SK-N-SH treated with all-trans-retinoic acid at 6 μM for 48 hours (cell line): ENCODE measurements around the gene C1orf105.

Source experiments
- TCF4 ChIP-seq: fragments of 250-450 bp; sonication (Bioruptor Pico); IDR thresholded peaks from 2 replicates; pipeline ENCODE4 v1.8.0; 2021; ENCODE audit warnings: mild to moderate bottlenecking, moderate library complexity, borderline replicate concordance
- ZC3H10 ChIP-seq: fragments of 250-450 bp; sonication (Bioruptor Pico); IDR thresholded peaks from 2 replicates; pipeline ENCODE4 v1.5.1; 2021; ENCODE audit warnings: mild to moderate bottlenecking, moderate library complexity
- ZNF565 ChIP-seq: fragments of 450-650 bp; formaldehyde crosslinking; conservative IDR thresholded peaks from 2 replicates; pipeline ENCODE4 v1.5.0; 2020; ENCODE audit warnings: low read depth, mild to moderate bottlenecking, moderate library complexity
- TF ChIP-seq, protein P1 (sequence below): fragments of 250-450 bp; sonication (Bioruptor Pico); IDR thresholded peaks from 2 replicates; pipeline ENCODE4 v1.8.0; 2020; ENCODE audit warnings: mild to moderate bottlenecking, moderate library complexity, borderline replicate concordance
- TF ChIP-seq, protein P2 (sequence below): fragments of 250-450 bp; sonication (Bioruptor Pico); IDR thresholded peaks from 2 replicates; pipeline ENCODE4 v1.8.0; 2021; ENCODE audit warnings: low read depth, mild to moderate bottlenecking, moderate library complexity, borderline replicate concordance

DNA sequence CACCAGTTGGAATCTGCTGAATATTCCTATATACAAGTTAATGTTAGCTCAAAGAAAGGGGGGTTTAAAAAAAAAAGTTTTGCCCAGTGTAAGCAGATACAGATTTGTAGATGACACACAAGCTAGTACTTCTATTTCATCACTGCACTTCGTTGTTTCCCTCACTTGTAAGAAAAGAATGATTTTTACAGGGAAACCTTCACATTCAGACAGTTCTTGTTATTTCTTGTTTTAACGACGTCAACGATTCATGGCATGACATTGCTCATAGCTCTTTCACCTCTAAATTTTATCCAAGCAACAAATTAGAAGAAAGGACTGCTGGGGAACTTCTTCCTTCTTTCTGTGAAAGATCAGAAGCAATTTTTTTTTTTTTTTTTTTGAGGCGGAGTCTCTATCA is 25.7 kb upstream of the C1orf105 start:
- TF ChIP-seq, protein P1, sequence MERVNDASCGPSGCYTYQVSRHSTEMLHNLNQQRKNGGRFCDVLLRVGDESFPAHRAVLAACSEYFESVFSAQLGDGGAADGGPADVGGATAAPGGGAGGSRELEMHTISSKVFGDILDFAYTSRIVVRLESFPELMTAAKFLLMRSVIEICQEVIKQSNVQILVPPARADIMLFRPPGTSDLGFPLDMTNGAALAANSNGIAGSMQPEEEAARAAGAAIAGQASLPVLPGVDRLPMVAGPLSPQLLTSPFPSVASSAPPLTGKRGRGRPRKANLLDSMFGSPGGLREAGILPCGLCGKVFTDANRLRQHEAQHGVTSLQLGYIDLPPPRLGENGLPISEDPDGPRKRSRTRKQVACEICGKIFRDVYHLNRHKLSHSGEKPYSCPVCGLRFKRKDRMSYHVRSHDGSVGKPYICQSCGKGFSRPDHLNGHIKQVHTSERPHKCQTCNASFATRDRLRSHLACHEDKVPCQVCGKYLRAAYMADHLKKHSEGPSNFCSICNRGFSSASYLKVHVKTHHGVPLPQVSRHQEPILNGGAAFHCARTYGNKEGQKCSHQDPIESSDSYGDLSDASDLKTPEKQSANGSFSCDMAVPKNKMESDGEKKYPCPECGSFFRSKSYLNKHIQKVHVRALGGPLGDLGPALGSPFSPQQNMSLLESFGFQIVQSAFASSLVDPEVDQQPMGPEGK (CRISPR knock-in tag), result no peak
- TF ChIP-seq ZNF565 (CRISPR knock-in tag), result no peak
- TF ChIP-seq ZC3H10 (CRISPR knock-in tag), result no peak
- TF ChIP-seq TCF4 (CRISPR knock-in tag), result no peak
- TF ChIP-seq, protein P2, sequence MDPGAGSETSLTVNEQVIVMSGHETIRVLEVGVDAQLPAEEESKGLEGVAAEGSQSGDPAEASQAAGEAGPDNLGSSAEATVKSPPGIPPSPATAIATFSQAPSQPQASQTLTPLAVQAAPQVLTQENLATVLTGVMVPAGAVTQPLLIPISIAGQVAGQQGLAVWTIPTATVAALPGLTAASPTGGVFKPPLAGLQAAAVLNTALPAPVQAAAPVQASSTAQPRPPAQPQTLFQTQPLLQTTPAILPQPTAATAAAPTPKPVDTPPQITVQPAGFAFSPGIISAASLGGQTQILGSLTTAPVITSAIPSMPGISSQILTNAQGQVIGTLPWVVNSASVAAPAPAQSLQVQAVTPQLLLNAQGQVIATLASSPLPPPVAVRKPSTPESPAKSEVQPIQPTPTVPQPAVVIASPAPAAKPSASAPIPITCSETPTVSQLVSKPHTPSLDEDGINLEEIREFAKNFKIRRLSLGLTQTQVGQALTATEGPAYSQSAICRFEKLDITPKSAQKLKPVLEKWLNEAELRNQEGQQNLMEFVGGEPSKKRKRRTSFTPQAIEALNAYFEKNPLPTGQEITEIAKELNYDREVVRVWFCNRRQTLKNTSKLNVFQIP (CRISPR knock-in tag), result no peak
